GM18505 (cell line): Measurements from ENCODE around the gene GRIK3.

ENCODE experiments used
- ATAC-seq: cut with Tn5 transposase; IDR thresholded peaks from one replicate; pipeline ENCODE4 v1.9.1; 2021; ENCODE audit not compliant: unreplicated experiment
- POLR2A ChIP-seq: IDR thresholded peaks from 4 replicates; pipeline ENCODE4 v1.6.1; 2011; ENCODE audit warnings: borderline replicate concordance; ENCODE audit not compliant: insufficient read depth, insufficient read length; ENCODE audit errors: extremely low read depth

The GRIK3 gene

GRCh38 chr1:36831186-36831810 lies 203.0 kb downstream of the GRIK3 start:
- ATAC-seq: no peak
- TF ChIP-seq POLR2A: no peak

GRCh38 chr1:36829961-36830360 lies 204.4 kb downstream of the GRIK3 start:
- TF ChIP-seq POLR2A: no peak
- ATAC-seq: no peak

GRCh38 chr1:36829066-36829465 lies 205.2 kb downstream of the GRIK3 start:
- no peak for TF ChIP-seq POLR2A
- ATAC-seq: no peak

- TF ChIP-seq POLR2A: no peak
- no peak for ATAC-seq
Observed at GRCh38 chr1:36825226-36825625, 209.1 kb downstream of the GRIK3 start.

GRCh38 chr1:36824390-36824861 lies 209.9 kb downstream of the GRIK3 start:
- ATAC-seq: no peak
- no peak for TF ChIP-seq POLR2A

GRCh38 chr1:36822648-36823047 lies 211.7 kb downstream of the GRIK3 start:
- TF ChIP-seq POLR2A: no peak
- ATAC-seq: no peak

- no peak for ATAC-seq
- TF ChIP-seq POLR2A: no peak
Observed at GRCh38 chr1:36821386-36821785, 212.9 kb downstream of the GRIK3 start.

GRCh38 chr1:36818771-36819170 lies 215.5 kb downstream of the GRIK3 start:
- ATAC-seq: no peak
- TF ChIP-seq POLR2A: no peak

GRCh38 chr1:36816348-36816747 lies 218.0 kb downstream of the GRIK3 start:
- TF ChIP-seq POLR2A: no peak
- ATAC-seq: no peak

GRCh38 chr1:36814774-36815173 lies 219.5 kb downstream of the GRIK3 start:
- no peak for ATAC-seq
- TF ChIP-seq POLR2A: no peak

- no peak for ATAC-seq
- TF ChIP-seq POLR2A: no peak
Observed at GRCh38 chr1:36814083-36814482, 220.2 kb downstream of the GRIK3 start.

- ATAC-seq: no peak
- no peak for TF ChIP-seq POLR2A
Observed at GRCh38 chr1:36807262-36807661, 227.1 kb downstream of the GRIK3 start.

- TF ChIP-seq POLR2A: no peak
- ATAC-seq: no peak
Observed at GRCh38 chr1:36805979-36806640, 228.2 kb downstream of the GRIK3 start.

- TF ChIP-seq POLR2A: no peak
- ATAC-seq: no peak
Observed at GRCh38 chr1:36804669-36805314, 229.5 kb downstream of the GRIK3 start.
